Mesenchymal stem cell (in vitro differentiated cells and primary cell): ENCODE data around the gene HLA-A.

Experiments used
- DNase-seq: peaks from one replicate; pipeline ENCODE4 v3.0.0-alpha.2; 2013
- H2AFZ ChIP-seq: one replicate; pipeline ENCODE4 v1.6.1; 2013; ENCODE audit warnings: low read depth, mild to moderate bottlenecking, control low read depth, inconsistent platforms, low read length, moderate library complexity
- H2AK5ac ChIP-seq: 2 replicates; pipeline ENCODE4 v1.6.1; 2013; ENCODE audit warnings: low read length, moderate library complexity, mild to moderate bottlenecking, inconsistent platforms; ENCODE audit not compliant: severe bottlenecking
- H2BK120ac ChIP-seq: one replicate; pipeline ENCODE4 v1.6.1; 2013; ENCODE audit warnings: low read depth, mild to moderate bottlenecking, inconsistent platforms, low read length, moderate library complexity
- H2BK12ac ChIP-seq, 2 experiments: one replicate each; pipeline ENCODE4 v1.6.1; 2013; ENCODE audit warnings: inconsistent platforms in 2 of 2, low read length in 2 of 2, mild to moderate bottlenecking in 2 of 2, moderate library complexity in 2 of 2, control low read depth in 1 of 2
- H2BK15ac ChIP-seq: one replicate; pipeline ENCODE4 v1.6.1; 2013; ENCODE audit warnings: mild to moderate bottlenecking, low read depth, inconsistent platforms; ENCODE audit not compliant: poor library complexity, severe bottlenecking
- H2BK5ac ChIP-seq: 2 replicates; pipeline ENCODE4 v1.6.1; 2013; ENCODE audit warnings: low read depth, mild to moderate bottlenecking, low read length, control low read depth, inconsistent platforms; ENCODE audit not compliant: poor library complexity, severe bottlenecking
- H3K14ac ChIP-seq, 2 experiments: one replicate each; pipeline ENCODE4 v1.6.1; 2013; ENCODE audit warnings: inconsistent platforms in 2 of 2, low read length in 2 of 2, control low read depth in 1 of 2, mild to moderate bottlenecking in 1 of 2, moderate library complexity in 1 of 2
- H3K18ac ChIP-seq, 2 experiments: one replicate each; pipeline ENCODE4 v1.6.1; 2013; ENCODE audit warnings: inconsistent platforms in 2 of 2, low read length in 2 of 2, control low read depth in 1 of 2, low read depth in 1 of 2, mild to moderate bottlenecking in 1 of 2
- H3K23ac ChIP-seq, 2 experiments: one replicate each; pipeline ENCODE4 v1.6.1; 2013; ENCODE audit warnings: inconsistent platforms in 2 of 2, low read length in 2 of 2, mild to moderate bottlenecking in 2 of 2, moderate library complexity in 2 of 2, control low read depth in 1 of 2
- H3K27ac ChIP-seq: 2 replicates; pipeline ENCODE4 v1.5.1; 2013; ENCODE audit warnings: mild to moderate bottlenecking, moderate library complexity, low read length, control low read depth, inconsistent platforms; ENCODE audit not compliant: poor library complexity, severe bottlenecking
- H3K27me3 ChIP-seq, 2 experiments: 2 replicates each; pipeline versions ENCODE4 v1.6.1 to v1.7.0; 2013; ENCODE audit warnings: low read length in 2 of 2, mild to moderate bottlenecking in 2 of 2, moderate library complexity in 2 of 2, control low read depth in 1 of 2, inconsistent platforms in 1 of 2; ENCODE audit not compliant: control insufficient read depth in 1 of 2, insufficient read depth in 1 of 2
- H3K36me3 ChIP-seq, 2 experiments: 2 replicates each; pipeline versions ENCODE4 v1.6.1 to v1.7.0; 2013; ENCODE audit warnings: low read length in 2 of 2, control low read depth in 1 of 2, inconsistent platforms in 1 of 2, low read depth in 1 of 2, mild to moderate bottlenecking in 1 of 2; ENCODE audit not compliant: insufficient read depth in 2 of 2, control insufficient read depth in 1 of 2
- H3K4ac ChIP-seq, 2 experiments: one replicate each; pipeline ENCODE4 v1.6.1; 2013; ENCODE audit warnings: inconsistent platforms in 2 of 2, low read length in 2 of 2, mild to moderate bottlenecking in 2 of 2, moderate library complexity in 2 of 2, control low read depth in 1 of 2, low read depth in 1 of 2
- H3K4me1 ChIP-seq: 2 replicates; pipeline ENCODE4 v1.6.1; 2013; ENCODE audit warnings: low read depth, low read length, control low read depth; ENCODE audit not compliant: control insufficient read depth, insufficient read depth
- H3K4me2 ChIP-seq: 2 replicates; pipeline ENCODE4 v1.6.1; 2013; ENCODE audit warnings: low read length, mild to moderate bottlenecking, inconsistent platforms; ENCODE audit not compliant: poor library complexity, severe bottlenecking
- H3K4me3 ChIP-seq, 2 experiments: 2 replicates each; pipeline versions ENCODE4 v1.5.1 to v1.7.0; 2013; ENCODE audit warnings: low read length in 2 of 2, mild to moderate bottlenecking in 2 of 2, control low read depth in 1 of 2, low read depth in 1 of 2; ENCODE audit not compliant: insufficient read depth in 1 of 2
- H3K79me1 ChIP-seq: replicated peaks from 2 replicates; pipeline ENCODE4 v1.6.1; 2013; ENCODE audit warnings: mild to moderate bottlenecking, control low read depth, low read length, inconsistent platforms; ENCODE audit not compliant: poor library complexity, severe bottlenecking
- H3K9ac ChIP-seq: 2 replicates; pipeline ENCODE4 v1.7.0; 2013; ENCODE audit warnings: mild to moderate bottlenecking, low read length, moderate library complexity
- H3K9me3 ChIP-seq: 2 replicates; pipeline ENCODE4 v1.7.0; 2013; ENCODE audit warnings: mild to moderate bottlenecking, low read length; ENCODE audit not compliant: control insufficient read depth
- H4K8ac ChIP-seq: one replicate; pipeline ENCODE4 v1.6.1; 2013; ENCODE audit warnings: inconsistent platforms, mild to moderate bottlenecking, low read length, moderate library complexity
- H4K91ac ChIP-seq: one replicate; pipeline ENCODE4 v1.6.1; 2013; ENCODE audit warnings: mild to moderate bottlenecking, low read length, inconsistent platforms
- WGBS: methylation state at CpG from one replicate; pipeline ENCODE4 v1.1.7; 2013; ENCODE audit warnings: mixed read lengths; 5-methylcytosine and 5-hydroxymethylcytosine counted together

HLA-A gene

DNA sequence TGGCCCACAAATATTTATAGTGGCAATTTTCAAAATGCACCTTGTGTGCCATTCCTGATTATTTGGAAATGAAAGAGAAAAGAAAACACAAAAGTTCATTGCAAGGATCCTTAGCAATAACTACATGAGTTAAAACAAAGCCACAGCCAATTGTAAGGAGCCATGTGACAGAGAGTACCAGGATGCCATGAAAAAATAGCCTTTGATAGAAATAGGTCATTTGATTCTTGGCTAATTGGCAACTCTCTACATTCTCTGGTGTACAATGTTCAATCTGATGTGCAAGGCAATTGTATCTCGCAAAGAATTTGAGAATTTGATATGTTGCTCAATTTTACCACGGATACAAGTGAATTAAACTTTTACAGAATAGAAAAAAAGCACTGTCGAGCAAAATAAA, 9.6 kb downstream of the HLA-A start:
- Histone ChIP-seq H3K18ac (no peak overlapping the region), H3K79me1 (no peaks in the 10 kb centered on the region)
- WGBS: no CpG with 5 or more reads among the region's 3 CpGs

DNA sequence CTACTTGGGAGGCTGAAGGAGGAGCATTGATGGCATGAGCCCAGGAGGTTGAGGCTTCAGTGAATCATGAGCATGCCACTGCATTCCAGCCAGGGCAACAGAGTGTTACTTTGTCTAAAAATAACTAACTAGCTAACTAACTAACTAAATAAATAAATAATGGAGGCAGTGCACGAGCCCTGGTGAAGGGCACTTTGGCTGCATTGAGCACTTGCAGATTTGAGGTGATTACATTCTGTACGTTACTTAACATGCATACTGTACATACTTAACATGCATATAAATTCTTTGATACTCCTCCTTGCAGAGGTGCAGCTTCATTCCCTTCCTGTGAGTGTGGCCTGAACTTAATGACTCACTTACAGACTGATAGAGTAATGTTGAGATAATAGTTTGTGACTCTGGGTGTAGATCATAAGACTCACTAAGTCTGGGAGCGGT, 10.7 kb downstream of the HLA-A start:
- Histone ChIP-seq H3K9ac (no peak overlapping the region), H2AFZ (no peak overlapping the region), H3K14ac (no peak overlapping the region), H3K9me3 (no peaks in the 10 kb centered on the region), H4K8ac (no peak overlapping the region), H3K18ac (no peak overlapping the region), H2BK120ac (no peak overlapping the region), H2AK5ac (no peak overlapping the region), H3K27ac (peak overlapping the region; percentile 19), H3K36me3 (peaks cover 3 to 10% of the 10 kb centered on the region in 2 experiments), H3K4me1 (peaks cover 10% of the 10 kb centered on the region), H3K27me3 (no peaks in the 10 kb centered on the region), H2BK12ac (no peak overlapping the region), H3K4me2 (no peak overlapping the region), H2BK15ac (no peak overlapping the region), H2BK5ac (no peak overlapping the region), H3K4ac (no peak overlapping the region), H3K79me1 (no peaks in the 10 kb centered on the region), H4K91ac (no peak overlapping the region), H3K4me3 (no peak overlapping the region), H3K23ac (no peak overlapping the region)
- 36% methylated on average over 3 of the region's 3 CpGs for WGBS
- DNase-seq: peak; percentile 83

More for the DNA sequence above, 9.6 kb downstream of the HLA-A start:
- Histone ChIP-seq H2BK120ac (no peak overlapping the region), H2AK5ac (no peak overlapping the region), H3K27ac (no peak overlapping the region), H2AFZ (no peak overlapping the region), H3K14ac (no peak overlapping the region), H3K4ac (no peak overlapping the region), H4K91ac (no peak overlapping the region), H3K9ac (no peak overlapping the region), H3K4me3 (no peak overlapping the region), H2BK15ac (no peak overlapping the region), H2BK5ac (no peak overlapping the region), H3K27me3 (no peaks in the 10 kb centered on the region), H4K8ac (no peak overlapping the region), H3K4me1 (peaks cover 10% of the 10 kb centered on the region), H3K9me3 (no peaks in the 10 kb centered on the region), H2BK12ac (no peak overlapping the region), H3K4me2 (no peak overlapping the region), H3K36me3 (peaks cover 3 to 20% of the 10 kb centered on the region in 2 experiments), H3K23ac (no peak overlapping the region)
- DNase-seq: no peak

DNA sequence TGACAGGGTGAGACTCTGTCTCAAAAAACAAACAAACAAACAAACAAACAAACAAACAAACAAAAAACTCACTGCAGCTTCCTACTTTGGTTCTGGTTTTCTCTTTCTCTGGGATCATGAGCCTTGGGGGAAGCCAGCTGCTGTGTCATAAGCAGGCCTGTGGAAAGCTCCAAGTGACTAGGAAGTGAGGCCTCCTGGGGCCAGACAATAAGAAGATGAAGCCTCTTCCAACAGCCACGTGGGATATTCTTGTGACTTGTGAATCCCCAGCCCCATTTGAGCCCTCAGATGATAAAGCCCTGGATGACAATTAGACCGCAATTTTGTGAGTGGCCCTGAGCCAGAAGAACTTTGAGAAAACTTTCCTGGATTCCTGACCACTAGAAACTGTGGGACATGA, 11.4 kb downstream of the HLA-A start:
- 66% methylated on average over 2 of the region's 2 CpGs for WGBS
- no peak overlapping the region for H3K18ac ChIP-seq
- no peak overlapping the region for H3K23ac ChIP-seq
- H3K4ac ChIP-seq: no peak overlapping the region
- no peak for DNase-seq
- H3K14ac ChIP-seq: peak overlapping the region in 1 of 2 experiments; percentile 32
- no peak overlapping the region for H4K8ac ChIP-seq
- no peak overlapping the region for H2AFZ ChIP-seq
- H3K4me3 ChIP-seq: no peak overlapping the region
- H2BK15ac ChIP-seq: no peak overlapping the region
- peaks cover 0 to 4% of the 10 kb centered on the region in 2 experiments for H3K36me3 ChIP-seq
- no peaks in the 10 kb centered on the region for H3K9me3 ChIP-seq
- peak overlapping the region; percentile 45 for H3K9ac ChIP-seq
- H3K27ac ChIP-seq: no peak overlapping the region
- H3K79me1 ChIP-seq: no peaks in the 10 kb centered on the region
- peaks cover 10% of the 10 kb centered on the region for H3K4me1 ChIP-seq
- H2BK12ac ChIP-seq: no peak overlapping the region
- H3K27me3 ChIP-seq: no peaks in the 10 kb centered on the region
- H2BK5ac ChIP-seq: no peak overlapping the region
- H2BK120ac ChIP-seq: no peak overlapping the region
- H2AK5ac ChIP-seq: no peak overlapping the region
- H3K4me2 ChIP-seq: no peak overlapping the region
- no peak overlapping the region for H4K91ac ChIP-seq

DNA sequence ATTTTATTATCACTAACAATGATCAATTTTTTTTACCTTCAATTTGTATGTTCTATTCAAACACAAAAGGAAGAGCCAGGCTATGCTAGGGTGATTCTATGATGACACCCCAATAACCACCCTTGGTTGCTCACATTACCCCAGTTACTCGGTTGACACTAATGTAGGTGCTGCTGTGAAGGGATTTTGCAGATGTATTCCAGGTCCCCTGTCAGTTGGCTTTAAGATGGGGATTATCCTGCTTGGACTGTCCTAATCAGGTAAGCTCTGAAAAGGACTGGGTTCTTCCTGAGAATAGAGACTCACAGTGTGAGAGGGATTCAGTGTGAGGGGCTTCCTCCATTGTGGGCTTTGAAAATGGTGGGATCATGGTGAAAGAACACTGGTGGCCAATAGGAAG, 11.9 kb downstream of the HLA-A start:
- H3K18ac ChIP-seq: no peak overlapping the region
- WGBS: 90% methylated on average over 1 of the region's 1 CpG
- no peak overlapping the region for H4K8ac ChIP-seq
- H3K9me3 ChIP-seq: no peaks in the 10 kb centered on the region
- no peak overlapping the region for H2BK12ac ChIP-seq
- H3K4me3 ChIP-seq: no peak overlapping the region
- no peak overlapping the region for H2BK5ac ChIP-seq
- H2BK120ac ChIP-seq: no peak overlapping the region
- no peak for DNase-seq
- peak overlapping the region; percentile 22 for H2AK5ac ChIP-seq
- no peak overlapping the region for H2BK15ac ChIP-seq
- H3K14ac ChIP-seq: no peak overlapping the region
- no peak overlapping the region for H3K4me2 ChIP-seq
- H3K4ac ChIP-seq: peak overlapping the region in 1 of 2 experiments; percentile 37
- no peak overlapping the region for H3K9ac ChIP-seq
- H3K79me1 ChIP-seq: no peaks in the 10 kb centered on the region
- no peak overlapping the region for H3K23ac ChIP-seq
- H3K27ac ChIP-seq: no peak overlapping the region
- H3K36me3 ChIP-seq: no peaks in the 10 kb centered on the region
- no peaks in the 10 kb centered on the region for H3K27me3 ChIP-seq
- H4K91ac ChIP-seq: no peak overlapping the region
- no peak overlapping the region for H2AFZ ChIP-seq
- peaks cover 10% of the 10 kb centered on the region for H3K4me1 ChIP-seq
